HEK293 (cell line): Measurements from ENCODE around the gene FAM217A.

Experiments used
- CTCF ChIP-seq: fragments of 450-650 bp; formaldehyde crosslinking; IDR thresholded peaks from 2 replicates; pipeline ENCODE4 v1.5.1; 2016; ENCODE audit warnings: missing biosample characterization, missing genetic modification characterization
- MEIS1 ChIP-seq: sonication (generic); formaldehyde crosslinking; IDR thresholded peaks from 2 replicates; pipeline ENCODE4 v1.8.1; 2022; ENCODE audit warnings: missing genetic modification reagents, mild to moderate bottlenecking, borderline replicate concordance
- WT1 ChIP-seq: fragments of 450-650 bp; formaldehyde crosslinking; IDR thresholded peaks from 2 replicates; pipeline ENCODE4 v1.5.1; 2016; ENCODE audit warnings: missing biosample characterization, missing genetic modification characterization
- ZBTB10 ChIP-seq: fragments of 450-650 bp; formaldehyde crosslinking; IDR thresholded peaks from 2 replicates; pipeline ENCODE4 v1.5.1; 2016; ENCODE audit warnings: missing biosample characterization, missing genetic modification characterization
- ZNF362 ChIP-seq: fragments of 450-650 bp; formaldehyde crosslinking; IDR thresholded peaks from 2 replicates; pipeline ENCODE4 v1.5.1; 2016; ENCODE audit warnings: missing biosample characterization, missing genetic modification characterization
- ZNF518A ChIP-seq: fragments of 450-650 bp; formaldehyde crosslinking; conservative IDR thresholded peaks from 2 replicates; pipeline ENCODE4 v1.5.1; 2016; ENCODE audit warnings: low read depth, missing biosample characterization, missing genetic modification characterization
- ZNF76 ChIP-seq: fragments of 450-650 bp; formaldehyde crosslinking; IDR thresholded peaks from 2 replicates; pipeline ENCODE4; 2016; ENCODE audit warnings: low read depth, missing biosample characterization, missing genetic modification characterization, borderline replicate concordance

GRCh38 chr6:4125500-4125899 is 46.6 kb upstream of the FAM217A start:
- TF ChIP-seq WT1 (tag by site-specific recombination) (no peak), MEIS1 (CRISPR knock-in tag) (no peak), ZNF76 (tag by site-specific recombination) (no peak), ZNF362 (tag by site-specific recombination) (no peak), CTCF (tag by site-specific recombination) (no peak), ZNF518A (tag by site-specific recombination) (no peak), ZBTB10 (no peak)
